Tibial nerve (tissue), 4 donors: Measurements from ENCODE around the gene VWCE. TPM values are rescaled to one million over a fixed set of nuclear protein-coding genes. Genes with fewer than 3 reads are reported as not detected.
"Not testable (repeated sequence)": the region's sequence is repeated elsewhere in the genome, so short reads cannot be mapped to it uniquely, and the experiment has no call there.

ENCODE experiments used
- DNase-seq, 2 donors: peaks; one replicate each; pipeline ENCODE4 v3.0.0-alpha.2; 2019; ENCODE audit warnings: low spot score in 2 of 2
- H3K27ac ChIP-seq, 4 donors: fragments of 200-600 bp; sonication (generic) in 3 of 4; one replicate each; pipeline ENCODE4 v1.5.1; 2017 to 2019; ENCODE audit warnings: mild to moderate bottlenecking in 1 of 4
- H3K27me3 ChIP-seq, 2 donors: fragments of 200-600 bp; sonication (generic) in 1 of 2; one replicate each; pipeline versions ENCODE4 v1.5.1 to v1.6.0; 2017 to 2019
- H3K36me3 ChIP-seq, 3 donors: fragments of 200-600 bp; sonication (generic); one replicate each; pipeline ENCODE4 v1.5.1; 2018 to 2019
- H3K4me1 ChIP-seq, 4 donors: fragments of 200-600 bp; sonication (generic) in 3 of 4; one replicate each; pipeline ENCODE4 v1.5.1; 2017 to 2019
- H3K4me3 ChIP-seq, 4 donors: fragments of 200-600 bp; sonication (generic) in 3 of 4; one replicate each; pipeline ENCODE4 v1.5.1; 2017 to 2019; ENCODE audit warnings: mild to moderate bottlenecking in 1 of 4, moderate library complexity in 1 of 4
- H3K9me3 ChIP-seq, 4 donors: fragments of 200-600 bp; sonication (generic) in 3 of 4; one replicate each; pipeline ENCODE4 v1.5.1; 2017 to 2019
- WGBS, 2 donors: methylation state at CpG; one replicate each; pipeline ENCODE4 v1.1.5; 2018; 5-methylcytosine and 5-hydroxymethylcytosine counted together
- total RNA-seq, 4 donors: library from RNA; depleted of rRNA; stranded (reverse); fragments of >200 nt; gene quantifications; one replicate each; pipeline ENCODE4 v1.1.0, GENCODE V29; 2016

The VWCE gene
- total RNA-seq, 4 donors from 2014 or later = 1.3 to 6.3 (median 4.3) TPM

- not testable (repeated sequence) for DNase-seq, H3K27me3 ChIP-seq, H3K9me3 ChIP-seq, H3K4me3 ChIP-seq, H3K4me1 ChIP-seq, H3K27ac ChIP-seq, H3K36me3 ChIP-seq
- 87 to 90% methylated on average over 8 of the region's 8 CpGs for WGBS, 2 donors
Measured at GRCh38 chr11:61249201-61249600, 45.9 kb downstream of the VWCE start.

GRCh38 chr11:61248071-61248470 is 47.0 kb downstream of the VWCE start:
- DNase-seq, H3K4me3 ChIP-seq, H3K36me3 ChIP-seq, H3K9me3 ChIP-seq, H3K4me1 ChIP-seq, H3K27me3 ChIP-seq, H3K27ac ChIP-seq: not testable (repeated sequence)
- WGBS, 2 donors = 74 to 80% methylated on average over 9 of the region's 9 CpGs

- not testable (repeated sequence) for H3K36me3 ChIP-seq, DNase-seq
- WGBS, 2 donors = no CpG with 5 or more reads among the region's 10 CpGs
Measured at GRCh38 chr11:61245284-61245964, 49.7 kb downstream of the VWCE start.

DNA sequence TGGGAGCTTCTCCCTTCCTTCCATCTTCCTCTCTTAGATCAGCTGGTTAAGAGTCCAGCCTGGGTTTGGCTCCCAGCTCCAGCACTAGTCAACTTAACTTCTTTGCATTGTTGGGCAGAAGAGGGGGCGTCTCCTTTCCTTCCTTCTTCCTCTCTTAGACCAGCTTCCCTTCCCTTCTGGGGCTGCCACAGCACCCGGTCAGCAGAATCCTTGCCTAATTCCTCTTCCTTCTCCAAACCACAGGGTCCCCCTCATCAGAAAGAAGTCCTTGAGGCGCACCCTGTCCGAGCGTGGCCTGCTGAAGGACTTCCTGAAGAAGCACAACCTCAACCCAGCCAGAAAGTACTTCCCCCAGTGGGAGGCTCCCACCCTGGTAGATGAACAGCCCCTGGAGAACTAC is 53.6 kb downstream of the VWCE start:
- not testable (repeated sequence) for H3K4me3 ChIP-seq, H3K27ac ChIP-seq, H3K9me3 ChIP-seq, H3K4me1 ChIP-seq, DNase-seq, H3K27me3 ChIP-seq, H3K36me3 ChIP-seq
- WGBS, 2 donors = no CpG with 5 or more reads among the region's 5 CpGs

More at GRCh38 chr11:61245284-61245964, 49.7 kb downstream of the VWCE start:
- not testable (repeated sequence) for H3K27me3 ChIP-seq, H3K4me3 ChIP-seq, H3K27ac ChIP-seq, H3K4me1 ChIP-seq, H3K9me3 ChIP-seq

- not testable (repeated sequence) for H3K27ac ChIP-seq, H3K4me3 ChIP-seq, DNase-seq, H3K4me1 ChIP-seq, H3K9me3 ChIP-seq, H3K27me3 ChIP-seq, H3K36me3 ChIP-seq
- no CpG with 5 or more reads among the region's 8 CpGs for WGBS, 2 donors
Measured at GRCh38 chr11:61240875-61241274, 54.2 kb downstream of the VWCE start, which contains the start of gene PGA5. Gene PGA5 (plus strand): TSS chr11:61241175. CDS start chr11:61241227, 52 bp downstream.

GRCh38 chr11:61240288-61240687 is 54.8 kb downstream of the VWCE start:
- not testable (repeated sequence) for H3K4me3 ChIP-seq, H3K27ac ChIP-seq, H3K36me3 ChIP-seq, H3K4me1 ChIP-seq, H3K9me3 ChIP-seq, H3K27me3 ChIP-seq, DNase-seq
- WGBS, 2 donors = 54 to 60% methylated on average over 8 of the region's 8 CpGs

DNA sequence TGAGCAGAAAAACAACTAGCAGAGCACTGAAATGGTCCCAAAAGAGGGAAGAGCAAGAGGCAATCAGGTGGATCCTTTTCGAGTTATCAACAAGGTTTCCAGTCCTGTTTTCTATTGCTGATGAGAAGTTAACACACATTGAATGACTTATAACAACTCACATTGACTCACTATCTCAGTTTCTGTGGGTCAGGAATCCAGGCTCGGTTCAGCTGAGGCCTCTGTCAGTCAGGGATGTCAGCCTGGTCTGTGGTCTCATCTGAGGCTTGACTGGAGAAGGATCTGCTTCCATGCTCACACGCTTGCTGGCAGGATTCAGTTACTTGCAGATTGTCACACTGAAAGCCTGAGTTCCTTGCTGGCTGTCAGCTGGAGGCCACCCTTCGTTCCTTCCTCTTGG is 58.0 kb downstream of the VWCE start:
- WGBS, 2 donors = no CpG with 5 or more reads among the region's 4 CpGs
- not testable (repeated sequence) for H3K9me3 ChIP-seq, DNase-seq, H3K36me3 ChIP-seq, H3K4me1 ChIP-seq, H3K4me3 ChIP-seq, H3K27ac ChIP-seq, H3K27me3 ChIP-seq

- H3K36me3 ChIP-seq, DNase-seq, H3K27ac ChIP-seq, H3K9me3 ChIP-seq, H3K4me3 ChIP-seq, H3K4me1 ChIP-seq, H3K27me3 ChIP-seq: not testable (repeated sequence)
- no CpG with 5 or more reads among the region's 3 CpGs for WGBS, 2 donors
Measured at GRCh38 chr11:61232548-61233145, 62.5 kb downstream of the VWCE start.

DNA sequence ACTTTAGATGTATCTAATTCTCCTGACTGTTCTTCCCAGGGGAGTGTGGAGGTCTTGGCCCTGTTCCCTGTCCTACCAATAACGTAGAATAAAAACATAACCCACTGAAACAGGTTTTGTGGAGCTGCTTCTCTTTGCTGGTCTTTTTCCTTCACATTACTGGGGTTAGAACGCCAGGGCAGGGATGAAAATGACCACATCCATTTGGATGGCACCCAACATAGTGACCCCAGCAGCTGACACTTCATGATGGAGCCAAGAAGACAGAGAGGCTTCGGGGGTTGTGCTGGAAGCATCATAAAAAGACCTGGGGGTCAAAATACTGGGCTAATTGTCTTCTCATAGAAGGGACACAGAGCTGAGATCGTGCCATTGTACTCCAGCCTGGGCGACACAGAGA is 63.5 kb downstream of the VWCE start:
- not testable (repeated sequence) for DNase-seq, H3K27ac ChIP-seq, H3K36me3 ChIP-seq, H3K4me1 ChIP-seq, H3K9me3 ChIP-seq, H3K4me3 ChIP-seq, H3K27me3 ChIP-seq
- WGBS, 2 donors = no CpG with 5 or more reads among the region's 5 CpGs

- not testable (repeated sequence) for H3K36me3 ChIP-seq, H3K27me3 ChIP-seq, DNase-seq, H3K4me3 ChIP-seq, H3K4me1 ChIP-seq, H3K9me3 ChIP-seq, H3K27ac ChIP-seq
- WGBS, 2 donors = no CpG with 5 or more reads among the region's 15 CpGs
Measured at GRCh38 chr11:61231033-61231432, 64.1 kb downstream of the VWCE start.

- not testable (repeated sequence) for H3K9me3 ChIP-seq, H3K27me3 ChIP-seq, H3K36me3 ChIP-seq, H3K4me1 ChIP-seq, H3K4me3 ChIP-seq, H3K27ac ChIP-seq, DNase-seq
- WGBS, 2 donors = no CpG with 5 or more reads among the region's 6 CpGs
Measured at GRCh38 chr11:61229458-61229857, 65.7 kb downstream of the VWCE start.

DNA sequence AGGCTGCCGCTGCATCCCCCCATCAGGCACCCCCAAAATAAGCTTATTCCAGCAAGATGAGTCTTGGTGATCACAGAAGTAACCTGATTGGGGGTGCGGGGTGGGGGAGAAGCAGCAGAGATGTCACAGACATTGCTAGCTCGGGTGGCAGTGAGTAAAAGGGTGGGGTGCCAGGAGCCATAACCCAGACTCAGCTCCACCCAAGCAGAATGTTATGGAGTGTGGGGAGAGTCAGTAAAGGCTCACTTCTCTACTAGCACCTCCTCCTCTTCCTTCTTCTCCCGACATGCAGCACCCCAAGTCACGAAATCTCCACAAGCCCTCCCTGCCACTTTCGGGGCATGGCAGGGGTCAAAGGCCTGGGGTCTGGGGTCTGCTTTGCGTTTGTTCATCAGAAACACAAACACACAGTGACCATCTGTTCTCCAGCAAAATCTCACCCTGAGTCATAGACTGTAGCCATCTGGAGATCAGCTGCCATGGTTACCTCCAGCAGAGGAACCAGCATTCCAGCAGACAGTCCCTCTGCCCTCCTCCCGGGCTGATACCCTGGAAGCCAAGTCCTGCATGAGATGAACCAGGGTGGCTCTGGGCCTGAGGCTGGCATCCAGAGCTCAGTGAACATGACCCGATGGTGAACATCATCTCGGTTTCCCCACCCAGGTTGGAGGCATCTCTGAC is 68.5 kb downstream of the VWCE start:
- H3K36me3 ChIP-seq, H3K4me1 ChIP-seq, H3K4me3 ChIP-seq, DNase-seq, H3K27ac ChIP-seq, H3K9me3 ChIP-seq, H3K27me3 ChIP-seq: not testable (repeated sequence)
- WGBS, 2 donors = no CpG with 5 or more reads among the region's 10 CpGs

DNA sequence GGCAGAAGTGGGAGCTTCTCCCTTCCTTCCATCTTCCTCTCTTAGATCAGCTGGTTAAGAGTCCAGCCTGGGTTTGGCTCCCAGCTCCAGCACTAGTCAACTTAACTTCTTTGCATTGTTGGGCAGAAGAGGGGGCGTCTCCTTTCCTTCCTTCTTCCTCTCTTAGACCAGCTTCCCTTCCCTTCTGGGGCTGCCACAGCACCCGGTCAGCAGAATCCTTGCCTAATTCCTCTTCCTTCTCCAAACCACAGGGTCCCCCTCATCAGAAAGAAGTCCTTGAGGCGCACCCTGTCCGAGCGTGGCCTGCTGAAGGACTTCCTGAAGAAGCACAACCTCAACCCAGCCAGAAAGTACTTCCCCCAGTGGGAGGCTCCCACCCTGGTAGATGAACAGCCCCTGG is 72.4 kb downstream of the VWCE start:
- H3K4me1 ChIP-seq, H3K27ac ChIP-seq, H3K27me3 ChIP-seq, H3K9me3 ChIP-seq, H3K36me3 ChIP-seq, DNase-seq, H3K4me3 ChIP-seq: not testable (repeated sequence)
- no CpG with 5 or more reads among the region's 5 CpGs for WGBS, 2 donors

DNA sequence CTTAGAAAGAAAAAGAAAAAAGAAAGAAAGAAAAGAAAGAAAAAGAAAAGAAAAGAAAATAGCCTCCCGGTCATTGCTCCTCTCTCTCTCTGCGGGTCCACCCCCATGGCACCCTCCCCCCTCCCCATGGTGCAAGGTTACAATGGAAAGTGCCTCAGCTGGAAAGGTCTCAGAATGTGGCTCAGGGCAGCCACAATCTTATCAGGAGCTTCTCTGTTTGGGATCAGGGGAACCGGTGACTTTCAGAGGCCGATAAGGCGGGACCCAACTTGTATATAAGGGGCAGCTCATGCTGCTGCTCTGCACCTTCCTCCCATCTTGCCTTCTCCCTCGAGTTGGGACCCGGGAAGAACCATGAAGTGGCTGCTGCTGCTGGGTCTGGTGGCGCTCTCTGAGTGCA is 73.1 kb downstream of the VWCE start, which contains the start of gene PGA4:
Gene PGA4, plus strand, starts transcription at position 301 of the 400 bp plus-strand sequence. Its CDS starts 54 bp downstream, at position 355.
- not testable (repeated sequence) for H3K27ac ChIP-seq, H3K9me3 ChIP-seq, H3K4me3 ChIP-seq, DNase-seq, H3K27me3 ChIP-seq, H3K4me1 ChIP-seq, H3K36me3 ChIP-seq
- WGBS, 2 donors = no CpG with 5 or more reads among the region's 8 CpGs
